ENCODE results near the gene ARSA.

Gene ARSA

GRCh38 chr22:50625568-50626313 is 2.2 kb downstream of the ARSA start:
- TF ChIP-seq CTCF (IDR thresholded peaks at IDR 0.05; ENCODE audit: extremely low read depth, insufficient read depth, missing control alignments), result peak; percentile 22
- no peak for DNase-seq (ENCODE audit: low spot score)
- in situ Hi-C loops (cut with MboI; ENCODE audit: low pct_unique_long_range_greater_than_20kb, low sequenced_read_pairs, unreplicated experiment), result no loop called here

- in situ Hi-C loops (cut with MboI; ENCODE audit: low pct_unique_long_range_greater_than_20kb, low sequenced_read_pairs, unreplicated experiment), result no loop called here
- no peak for TF ChIP-seq CTCF (IDR thresholded peaks at IDR 0.05; ENCODE audit: extremely low read depth, insufficient read depth, missing control alignments)
Observed at GRCh38 chr22:50625131-50625567, 2.8 kb downstream of the ARSA start.

GRCh38 chr22:50624347-50625130 is 3.4 kb downstream of the ARSA start:
- in situ Hi-C loops (cut with MboI; ENCODE audit: low pct_unique_long_range_greater_than_20kb, low sequenced_read_pairs, unreplicated experiment), result no loop called here
- DNase-seq (ENCODE audit: low spot score), result no peak
- TF ChIP-seq CTCF (IDR thresholded peaks at IDR 0.05; ENCODE audit: extremely low read depth, insufficient read depth, missing control alignments), result no peak

More at GRCh38 chr22:50625131-50625567, 2.8 kb downstream of the ARSA start:
- DNase-seq (ENCODE audit: low spot score), result no peak

GRCh38 chr22:50622723-50623327 is 5.1 kb downstream of the ARSA start:
- TF ChIP-seq CTCF (IDR thresholded peaks at IDR 0.05; ENCODE audit: extremely low read depth, insufficient read depth, missing control alignments), result no peak
- no peak for DNase-seq (ENCODE audit: low spot score)
- in situ Hi-C loops (cut with MboI; ENCODE audit: low pct_unique_long_range_greater_than_20kb, low sequenced_read_pairs, unreplicated experiment), result no loop called here

GRCh38 chr22:50621948-50622722 is 5.8 kb downstream of the ARSA start:
- in situ Hi-C loops (cut with MboI; ENCODE audit: low pct_unique_long_range_greater_than_20kb, low sequenced_read_pairs, unreplicated experiment), result no loop called here
- DNase-seq (ENCODE audit: low spot score), result no peak
- TF ChIP-seq CTCF (IDR thresholded peaks at IDR 0.05; ENCODE audit: extremely low read depth, insufficient read depth, missing control alignments), result peak; percentile 67

GRCh38 chr22:50621356-50621880 is 6.5 kb downstream of the ARSA start:
- TF ChIP-seq CTCF (IDR thresholded peaks at IDR 0.05; ENCODE audit: extremely low read depth, insufficient read depth, missing control alignments), result no peak
- DNase-seq (ENCODE audit: low spot score), result peak; percentile 60

More at GRCh38 chr22:50621356-50621880, 6.5 kb downstream of the ARSA start:
- in situ Hi-C loops (cut with MboI; ENCODE audit: low pct_unique_long_range_greater_than_20kb, low sequenced_read_pairs, unreplicated experiment), result no loop called here
